ENCODE data around the gene AK2. TPM values are rescaled to one million over a fixed set of nuclear protein-coding genes. Genes with fewer than 3 reads are reported as not detected.

The AK2 gene
- total RNA-seq, 1 donor from 2014 or later: 126 TPM

GRCh38 chr1:33042831-33043230 lies 6.1 kb upstream of the AK2 start:
- peaks cover 2% of the 10 kb centered on the region for H3K9me3 Mint-ChIP-seq (ENCODE audit: unreplicated experiment)
- peaks cover 27% of the 10 kb centered on the region for H3K4me1 Mint-ChIP-seq (ENCODE audit: low read depth, unreplicated experiment)
- H3K27me3 Mint-ChIP-seq (ENCODE audit: low read depth, unreplicated experiment): peaks cover 1% of the 10 kb centered on the region
- no peak overlapping the region for H3K27ac Mint-ChIP-seq (ENCODE audit: unreplicated experiment)
- H3K36me3 Mint-ChIP-seq (ENCODE audit: low read depth, unreplicated experiment): no peaks in the 10 kb centered on the region
- FAIRE-seq (no peak), DNase-seq (ENCODE audit: low read depth) (no peak)
- Histone ChIP-seq H3K79me2 (ENCODE audit: insufficient read depth, low read length) (no peaks in the 10 kb centered on the region), H2AFZ (ENCODE audit: low read depth, low read length) (no peak overlapping the region), H3K4me2 (ENCODE audit: low read length) (no peak overlapping the region), H3K4me1 (ENCODE audit: insufficient read depth, low read length) (no peaks in the 10 kb centered on the region), H3K36me3 (ENCODE audit: insufficient read depth, low read length) (no peaks in the 10 kb centered on the region), H3K27ac (ENCODE audit: low read depth, low read length) (no peak overlapping the region), H4K20me1 (ENCODE audit: insufficient read depth, low read length) (no peaks in the 10 kb centered on the region), H3K9me3 (ENCODE audit: insufficient read depth, low read depth, low read length) (no peaks in the 10 kb centered on the region), H3K27me3 (ENCODE audit: insufficient read depth, low read length) (no peaks in the 10 kb centered on the region), H3K4me3 (ENCODE audit: insufficient read depth, low read depth, low read length) (no peak overlapping the region), H3K9ac (ENCODE audit: low read length) (no peak overlapping the region)
- TF ChIP-seq CTCF (IDR thresholded peaks at IDR 0.05; ENCODE audit: insufficient read depth, low read depth, low read length) (no peak), EZH2 (IDR thresholded peaks at IDR 0.05; ENCODE audit: insufficient read depth, low read length) (no peak)
- no peak overlapping the region for H3K4me3 Mint-ChIP-seq (ENCODE audit: unreplicated experiment)

- FAIRE-seq (no peak), DNase-seq (ENCODE audit: low read depth) (no peak)
- H3K9ac ChIP-seq (ENCODE audit: low read length): no peak overlapping the region
- Mint-ChIP-seq H3K27me3 (ENCODE audit: low read depth, unreplicated experiment) (peaks cover 1% of the 10 kb centered on the region), H3K4me1 (ENCODE audit: low read depth, unreplicated experiment) (peaks cover 27% of the 10 kb centered on the region), H3K36me3 (ENCODE audit: low read depth, unreplicated experiment) (no peaks in the 10 kb centered on the region), H3K27ac (ENCODE audit: unreplicated experiment) (no peak overlapping the region), H3K9me3 (ENCODE audit: unreplicated experiment) (peaks cover 2% of the 10 kb centered on the region), H3K4me3 (ENCODE audit: unreplicated experiment) (no peak overlapping the region)
- H3K79me2 ChIP-seq (ENCODE audit: insufficient read depth, low read length): peaks cover 7% of the 10 kb centered on the region
- no peak overlapping the region for H3K27ac ChIP-seq (ENCODE audit: low read depth, low read length)
- no peaks in the 10 kb centered on the region for H4K20me1 ChIP-seq (ENCODE audit: insufficient read depth, low read length)
- H2AFZ ChIP-seq (ENCODE audit: low read depth, low read length): no peak overlapping the region
- H3K36me3 ChIP-seq (ENCODE audit: insufficient read depth, low read length): no peaks in the 10 kb centered on the region
- H3K4me2 ChIP-seq (ENCODE audit: low read length): no peak overlapping the region
- H3K4me1 ChIP-seq (ENCODE audit: insufficient read depth, low read length): peaks cover 3% of the 10 kb centered on the region
- no peaks in the 10 kb centered on the region for H3K27me3 ChIP-seq (ENCODE audit: insufficient read depth, low read length)
- no peaks in the 10 kb centered on the region for H3K9me3 ChIP-seq (ENCODE audit: insufficient read depth, low read depth, low read length)
- TF ChIP-seq CTCF (IDR thresholded peaks at IDR 0.05; ENCODE audit: insufficient read depth, low read depth, low read length) (no peak), EZH2 (IDR thresholded peaks at IDR 0.05; ENCODE audit: insufficient read depth, low read length) (no peak)
- H3K4me3 ChIP-seq (ENCODE audit: insufficient read depth, low read depth, low read length): no peak overlapping the region
Measured at GRCh38 chr1:33041026-33041425, 4.3 kb upstream of the AK2 start.

GRCh38 chr1:33039840-33040239 lies 3.2 kb upstream of the AK2 start:
- Mint-ChIP-seq H3K4me3 (ENCODE audit: unreplicated experiment) (no peak overlapping the region), H3K36me3 (ENCODE audit: low read depth, unreplicated experiment) (no peaks in the 10 kb centered on the region), H3K27me3 (ENCODE audit: low read depth, unreplicated experiment) (peaks cover 1% of the 10 kb centered on the region), H3K27ac (ENCODE audit: unreplicated experiment) (peak overlapping the region; percentile 41), H3K4me1 (ENCODE audit: low read depth, unreplicated experiment) (peaks cover 23% of the 10 kb centered on the region), H3K9me3 (ENCODE audit: unreplicated experiment) (peaks cover 2% of the 10 kb centered on the region)
- H3K79me2 ChIP-seq (ENCODE audit: insufficient read depth, low read length): peaks cover 19% of the 10 kb centered on the region
- H3K27me3 ChIP-seq (ENCODE audit: insufficient read depth, low read length): no peaks in the 10 kb centered on the region
- H3K27ac ChIP-seq (ENCODE audit: low read depth, low read length): no peak overlapping the region
- H3K36me3 ChIP-seq (ENCODE audit: insufficient read depth, low read length): no peaks in the 10 kb centered on the region
- peaks cover 8% of the 10 kb centered on the region for H4K20me1 ChIP-seq (ENCODE audit: insufficient read depth, low read length)
- TF ChIP-seq EZH2 (IDR thresholded peaks at IDR 0.05; ENCODE audit: insufficient read depth, low read length): no peak
- H2AFZ ChIP-seq (ENCODE audit: low read depth, low read length): no peak overlapping the region
- FAIRE-seq (no peak), DNase-seq (ENCODE audit: low read depth) (no peak)
- no peak overlapping the region for H3K9ac ChIP-seq (ENCODE audit: low read length)
- no peak overlapping the region for H3K4me3 ChIP-seq (ENCODE audit: insufficient read depth, low read depth, low read length)
- H3K9me3 ChIP-seq (ENCODE audit: insufficient read depth, low read depth, low read length): no peaks in the 10 kb centered on the region
- peaks cover 11% of the 10 kb centered on the region for H3K4me1 ChIP-seq (ENCODE audit: insufficient read depth, low read length)
- H3K4me2 ChIP-seq (ENCODE audit: low read length): no peak overlapping the region

Measured in astrocyte (in vitro differentiated cells and primary cell).